ENCODE results near the gene NAALADL2. TPM values are rescaled to one million over a fixed set of nuclear protein-coding genes. Genes with fewer than 3 reads are reported as not detected.

The NAALADL2 gene
- total RNA-seq, 2 donors from 2014 or later = 8.5 to 24.3 TPM

DNA sequence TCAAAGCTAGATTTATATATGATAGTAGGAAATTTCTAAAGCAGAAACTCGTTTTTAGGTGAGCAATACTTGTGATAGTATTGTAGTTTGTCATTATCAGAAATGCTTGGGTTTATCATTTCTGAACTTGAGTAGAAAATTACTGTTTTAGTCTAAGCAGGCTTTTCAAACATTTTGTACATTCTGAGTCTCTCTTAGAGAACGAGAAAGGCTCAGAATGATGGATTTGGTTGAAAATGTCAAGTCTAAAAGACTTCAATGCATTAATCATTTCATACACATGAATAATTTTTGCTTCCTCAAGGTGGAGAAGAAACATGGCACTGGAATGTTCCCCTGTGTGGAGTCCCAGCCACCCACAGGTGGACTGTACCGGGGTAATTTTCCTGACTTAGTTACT is 387.1 kb downstream of the NAALADL2 start:
- intact Hi-C loops (cut with DNase I) = no loop called here
- TF ChIP-seq, protein P1, sequence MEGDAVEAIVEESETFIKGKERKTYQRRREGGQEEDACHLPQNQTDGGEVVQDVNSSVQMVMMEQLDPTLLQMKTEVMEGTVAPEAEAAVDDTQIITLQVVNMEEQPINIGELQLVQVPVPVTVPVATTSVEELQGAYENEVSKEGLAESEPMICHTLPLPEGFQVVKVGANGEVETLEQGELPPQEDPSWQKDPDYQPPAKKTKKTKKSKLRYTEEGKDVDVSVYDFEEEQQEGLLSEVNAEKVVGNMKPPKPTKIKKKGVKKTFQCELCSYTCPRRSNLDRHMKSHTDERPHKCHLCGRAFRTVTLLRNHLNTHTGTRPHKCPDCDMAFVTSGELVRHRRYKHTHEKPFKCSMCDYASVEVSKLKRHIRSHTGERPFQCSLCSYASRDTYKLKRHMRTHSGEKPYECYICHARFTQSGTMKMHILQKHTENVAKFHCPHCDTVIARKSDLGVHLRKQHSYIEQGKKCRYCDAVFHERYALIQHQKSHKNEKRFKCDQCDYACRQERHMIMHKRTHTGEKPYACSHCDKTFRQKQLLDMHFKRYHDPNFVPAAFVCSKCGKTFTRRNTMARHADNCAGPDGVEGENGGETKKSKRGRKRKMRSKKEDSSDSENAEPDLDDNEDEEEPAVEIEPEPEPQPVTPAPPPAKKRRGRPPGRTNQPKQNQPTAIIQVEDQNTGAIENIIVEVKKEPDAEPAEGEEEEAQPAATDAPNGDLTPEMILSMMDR (IDR thresholded peaks at IDR 0.05) = no peak
- no peak overlapping the region for H3K27ac ChIP-seq
- H3K4me1 ChIP-seq = no peaks in the 10 kb centered on the region
- H3K9ac ChIP-seq (ENCODE audit: low read depth in 2 of 2, low read length in 2 of 2) = no peak overlapping the region
- H3K9me3 ChIP-seq = no peaks in the 10 kb centered on the region
- no peaks in the 10 kb centered on the region for H3K27me3 ChIP-seq
- no peaks in the 10 kb centered on the region for H3K36me3 ChIP-seq
- no peak for DNase-seq
- H3K4me3 ChIP-seq = no peak overlapping the region

DNA sequence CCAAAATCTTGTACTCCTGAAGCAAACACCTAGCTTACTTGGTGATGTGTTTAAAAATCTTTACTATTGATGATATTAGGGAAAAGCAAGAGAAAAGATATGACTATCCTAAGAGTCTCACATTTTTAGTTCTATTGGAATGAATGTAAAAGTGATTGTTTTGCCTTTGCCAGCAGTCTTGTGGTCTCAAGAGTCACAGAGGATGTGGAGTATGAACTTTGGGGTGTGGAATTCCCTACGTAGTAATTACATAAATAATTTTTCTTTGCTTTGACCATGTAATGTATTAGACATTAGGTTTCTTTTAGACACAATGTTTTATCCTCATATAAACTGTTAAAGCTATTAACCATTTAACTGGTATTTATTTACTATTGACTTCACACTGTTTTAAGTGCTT is 387.6 kb downstream of the NAALADL2 start:
- Histone ChIP-seq H3K27ac (no peak overlapping the region), H3K9ac (ENCODE audit: low read depth in 2 of 2, low read length in 2 of 2) (no peak overlapping the region), H3K9me3 (no peaks in the 10 kb centered on the region), H3K36me3 (no peaks in the 10 kb centered on the region), H3K27me3 (no peaks in the 10 kb centered on the region), H3K4me1 (no peaks in the 10 kb centered on the region), H3K4me3 (no peak overlapping the region)
- TF ChIP-seq, protein P1 (IDR thresholded peaks at IDR 0.05) = no peak
- intact Hi-C loops (cut with DNase I) = no loop called here
- no peak for DNase-seq

DNA sequence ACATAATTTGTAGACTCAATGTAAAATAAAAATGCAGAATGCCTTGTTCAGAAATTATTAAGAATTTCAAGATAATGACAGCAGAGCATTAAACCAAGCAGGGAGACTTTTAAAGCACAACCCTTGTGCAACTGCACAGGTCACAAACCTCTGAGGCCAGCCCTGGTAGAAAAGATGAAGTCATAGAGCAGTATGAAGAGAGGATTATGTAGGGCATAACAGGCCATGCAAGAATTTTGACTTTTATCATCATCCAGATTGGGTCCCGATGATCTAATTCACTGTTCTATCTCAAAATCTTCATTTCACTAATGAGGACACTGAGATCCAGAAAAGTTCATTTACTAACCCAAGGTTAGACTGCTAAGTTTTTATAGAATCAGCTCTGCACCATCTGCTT is 388.5 kb downstream of the NAALADL2 start:
- Histone ChIP-seq H3K9ac (ENCODE audit: low read depth in 2 of 2, low read length in 2 of 2) (no peak overlapping the region), H3K27ac (no peak overlapping the region)
- TF ChIP-seq, protein P1 (IDR thresholded peaks at IDR 0.05) = no peak

DNA sequence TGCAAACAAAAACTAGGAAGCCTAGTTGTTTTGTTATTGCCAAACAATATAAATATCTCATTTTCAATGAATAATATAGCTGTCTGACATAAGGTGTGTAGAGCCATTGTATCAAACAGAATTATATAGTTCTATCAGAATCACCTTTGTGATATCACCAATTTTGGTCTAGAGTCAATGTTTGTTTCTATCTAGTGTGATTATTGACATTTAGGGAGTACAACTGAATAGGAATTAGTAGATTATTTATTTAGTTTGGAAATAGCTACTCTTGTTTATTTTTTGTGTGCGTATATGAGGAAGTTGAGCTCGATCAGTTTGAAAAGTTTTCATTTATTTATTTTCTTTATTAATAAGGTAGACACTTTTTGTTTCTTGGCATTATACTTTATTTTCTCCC is 389.7 kb downstream of the NAALADL2 start:
- no peak for DNase-seq
- Histone ChIP-seq H3K27me3 (no peaks in the 10 kb centered on the region), H3K9ac (ENCODE audit: low read depth in 2 of 2, low read length in 2 of 2) (no peak overlapping the region), H3K27ac (no peak overlapping the region), H3K4me1 (no peaks in the 10 kb centered on the region), H3K4me3 (no peak overlapping the region), H3K9me3 (no peaks in the 10 kb centered on the region), H3K36me3 (no peaks in the 10 kb centered on the region)
- TF ChIP-seq, protein P1 (IDR thresholded peaks at IDR 0.05) = no peak
- intact Hi-C loops (cut with DNase I) = no loop called here

More for the DNA sequence above, 388.5 kb downstream of the NAALADL2 start:
- Histone ChIP-seq H3K9me3 (no peaks in the 10 kb centered on the region), H3K4me3 (no peak overlapping the region), H3K4me1 (no peaks in the 10 kb centered on the region), H3K27me3 (no peaks in the 10 kb centered on the region), H3K36me3 (no peaks in the 10 kb centered on the region)
- intact Hi-C loops (cut with DNase I) = no loop called here
- DNase-seq = no peak

DNA sequence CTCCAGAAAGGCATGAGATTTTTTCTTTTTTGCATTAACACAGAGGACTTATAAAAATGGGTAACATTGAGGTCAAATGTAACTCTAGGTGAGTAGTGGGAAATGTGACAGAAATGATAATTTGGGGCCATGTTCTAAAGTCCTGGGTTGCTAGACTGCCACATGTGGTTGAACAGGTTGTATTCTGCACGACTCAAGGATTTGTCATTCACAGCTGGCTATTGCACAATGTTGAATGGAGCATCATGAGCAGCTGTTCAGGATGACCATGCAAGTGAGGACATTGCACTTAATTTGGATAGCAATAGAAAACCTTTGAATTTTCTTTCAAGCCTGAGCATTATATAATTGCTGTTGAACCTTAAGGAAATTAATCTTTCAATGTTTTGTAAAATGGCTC is 396.6 kb downstream of the NAALADL2 start:
- no peaks in the 10 kb centered on the region for H3K36me3 ChIP-seq
- no peak overlapping the region for H3K27ac ChIP-seq
- DNase-seq = no peak
- TF ChIP-seq, protein P1 (IDR thresholded peaks at IDR 0.05) = no peak
- no peak overlapping the region for H3K4me3 ChIP-seq
- H3K27me3 ChIP-seq = no peaks in the 10 kb centered on the region
- H3K9ac ChIP-seq (ENCODE audit: low read depth in 2 of 2, low read length in 2 of 2) = no peak overlapping the region
- no peaks in the 10 kb centered on the region for H3K9me3 ChIP-seq
- intact Hi-C loops (cut with DNase I) = no loop called here
- H3K4me1 ChIP-seq = no peaks in the 10 kb centered on the region

DNA sequence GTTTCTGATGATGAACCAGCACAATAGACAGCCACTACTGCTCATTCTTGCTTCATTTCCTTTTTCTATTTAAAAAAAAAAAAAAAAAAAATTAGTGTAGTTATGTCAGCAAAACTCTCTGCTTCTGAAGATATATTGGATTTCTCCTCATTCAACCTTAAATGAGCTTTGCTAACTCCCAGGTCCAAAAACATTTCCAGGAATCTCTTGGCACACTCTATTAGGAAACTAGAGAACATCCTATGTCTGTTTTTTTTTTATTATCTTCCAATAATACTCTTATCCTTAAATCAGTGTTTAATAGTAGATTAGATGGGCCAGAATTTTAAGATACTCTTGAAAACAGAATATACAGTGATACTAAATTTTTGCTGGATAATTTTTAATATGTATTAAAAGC is 398.0 kb downstream of the NAALADL2 start:
- Histone ChIP-seq H3K4me1 (no peaks in the 10 kb centered on the region), H3K9me3 (no peaks in the 10 kb centered on the region), H3K27me3 (no peaks in the 10 kb centered on the region), H3K36me3 (no peaks in the 10 kb centered on the region), H3K4me3 (no peak overlapping the region), H3K27ac (no peak overlapping the region), H3K9ac (ENCODE audit: low read depth in 2 of 2, low read length in 2 of 2) (no peak overlapping the region)
- no peak for DNase-seq
- intact Hi-C loops (cut with DNase I) = no loop called here
- TF ChIP-seq, protein P1 (IDR thresholded peaks at IDR 0.05) = no peak
